GM06990 (cell line): ENCODE data around the gene CAMK2B.
A peak's percentile ranks its signal among the peaks of the same experiment; 100 is the strongest.
"Not testable (repeated sequence)": the region's sequence is repeated elsewhere in the genome, so short reads cannot be mapped to it uniquely, and the experiment has no call there.

ENCODE experiments used
- DNase-seq: peaks from one replicate; pipeline ENCODE4 v3.0.0-alpha.2; 2011; ENCODE audit not compliant: insufficient read length; ENCODE audit errors: extremely low read depth
- H3K27me3 ChIP-seq: replicated peaks from 2 replicates; pipeline ENCODE4 v1.6.0; 2011; ENCODE audit warnings: low read length; ENCODE audit not compliant: control insufficient read depth, insufficient read depth
- H3K36me3 ChIP-seq: 2 replicates; pipeline ENCODE4 v1.5.1; 2011; ENCODE audit warnings: low read length; ENCODE audit not compliant: control insufficient read depth, insufficient read depth
- H3K4me3 ChIP-seq: replicated peaks from 2 replicates; pipeline ENCODE4 v1.5.1; 2011; ENCODE audit warnings: low read depth, mild to moderate bottlenecking, control low read depth, low read length
- TF ChIP-seq, protein P1 (sequence below): IDR thresholded peaks from 2 replicates; pipeline ENCODE4 v1.5.1; 2011; ENCODE audit warnings: low read length, control low read depth, mild to moderate bottlenecking, inconsistent platforms; ENCODE audit not compliant: insufficient read depth, poor library complexity, severe bottlenecking

The CAMK2B gene

DNA sequence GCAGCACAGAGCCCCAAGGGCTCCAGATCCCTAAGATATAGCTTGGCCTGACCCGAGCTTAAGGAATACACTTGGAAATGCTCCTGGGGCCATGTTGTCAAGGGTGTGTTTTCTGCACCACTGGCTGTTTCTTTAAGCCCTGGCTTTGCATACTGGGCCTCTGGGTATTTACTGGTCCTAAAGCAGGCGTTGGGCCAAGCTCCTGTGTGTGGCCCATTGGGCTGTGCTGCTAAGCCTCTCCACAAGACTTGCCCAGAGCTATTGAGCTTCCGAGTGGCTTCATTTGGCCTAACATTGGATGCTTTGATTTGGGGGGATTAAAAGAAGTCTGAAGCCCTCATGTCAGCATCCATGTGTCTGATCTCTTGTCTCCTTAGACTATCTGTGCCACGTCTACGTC is 119.4 kb downstream of the CAMK2B start:
- TF ChIP-seq, protein P1, sequence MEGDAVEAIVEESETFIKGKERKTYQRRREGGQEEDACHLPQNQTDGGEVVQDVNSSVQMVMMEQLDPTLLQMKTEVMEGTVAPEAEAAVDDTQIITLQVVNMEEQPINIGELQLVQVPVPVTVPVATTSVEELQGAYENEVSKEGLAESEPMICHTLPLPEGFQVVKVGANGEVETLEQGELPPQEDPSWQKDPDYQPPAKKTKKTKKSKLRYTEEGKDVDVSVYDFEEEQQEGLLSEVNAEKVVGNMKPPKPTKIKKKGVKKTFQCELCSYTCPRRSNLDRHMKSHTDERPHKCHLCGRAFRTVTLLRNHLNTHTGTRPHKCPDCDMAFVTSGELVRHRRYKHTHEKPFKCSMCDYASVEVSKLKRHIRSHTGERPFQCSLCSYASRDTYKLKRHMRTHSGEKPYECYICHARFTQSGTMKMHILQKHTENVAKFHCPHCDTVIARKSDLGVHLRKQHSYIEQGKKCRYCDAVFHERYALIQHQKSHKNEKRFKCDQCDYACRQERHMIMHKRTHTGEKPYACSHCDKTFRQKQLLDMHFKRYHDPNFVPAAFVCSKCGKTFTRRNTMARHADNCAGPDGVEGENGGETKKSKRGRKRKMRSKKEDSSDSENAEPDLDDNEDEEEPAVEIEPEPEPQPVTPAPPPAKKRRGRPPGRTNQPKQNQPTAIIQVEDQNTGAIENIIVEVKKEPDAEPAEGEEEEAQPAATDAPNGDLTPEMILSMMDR: no peak
- peaks cover 27% of the 10 kb centered on the region for H3K36me3 ChIP-seq
- no peak overlapping the region for H3K4me3 ChIP-seq
- no peak for DNase-seq
- H3K27me3 ChIP-seq: no peaks in the 10 kb centered on the region

DNA sequence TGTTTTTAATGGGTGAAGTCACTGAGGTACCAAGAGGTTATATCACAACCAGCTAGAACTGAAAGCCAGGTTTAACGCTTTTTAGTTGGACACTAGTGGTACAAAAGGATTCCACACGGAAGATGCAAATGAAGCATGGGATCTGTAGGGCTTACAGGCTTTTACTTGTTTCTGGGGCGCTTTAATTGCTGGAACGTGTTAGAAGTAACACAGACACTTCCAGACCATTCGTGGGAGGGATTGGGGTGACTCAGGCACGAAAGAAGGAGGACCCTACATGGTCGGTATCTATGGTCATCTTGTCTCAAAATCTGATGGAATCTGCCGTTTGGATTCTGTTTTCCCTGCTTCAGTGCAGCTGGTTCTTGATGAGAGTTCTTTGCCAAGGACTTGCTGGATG is 123.6 kb downstream of the CAMK2B start:
- DNase-seq: no peak
- peaks cover 9% of the 10 kb centered on the region for H3K36me3 ChIP-seq
- H3K27me3 ChIP-seq: no peaks in the 10 kb centered on the region
- peak overlapping the region; percentile 98 for H3K4me3 ChIP-seq
- TF ChIP-seq, protein P1: no peak

DNA sequence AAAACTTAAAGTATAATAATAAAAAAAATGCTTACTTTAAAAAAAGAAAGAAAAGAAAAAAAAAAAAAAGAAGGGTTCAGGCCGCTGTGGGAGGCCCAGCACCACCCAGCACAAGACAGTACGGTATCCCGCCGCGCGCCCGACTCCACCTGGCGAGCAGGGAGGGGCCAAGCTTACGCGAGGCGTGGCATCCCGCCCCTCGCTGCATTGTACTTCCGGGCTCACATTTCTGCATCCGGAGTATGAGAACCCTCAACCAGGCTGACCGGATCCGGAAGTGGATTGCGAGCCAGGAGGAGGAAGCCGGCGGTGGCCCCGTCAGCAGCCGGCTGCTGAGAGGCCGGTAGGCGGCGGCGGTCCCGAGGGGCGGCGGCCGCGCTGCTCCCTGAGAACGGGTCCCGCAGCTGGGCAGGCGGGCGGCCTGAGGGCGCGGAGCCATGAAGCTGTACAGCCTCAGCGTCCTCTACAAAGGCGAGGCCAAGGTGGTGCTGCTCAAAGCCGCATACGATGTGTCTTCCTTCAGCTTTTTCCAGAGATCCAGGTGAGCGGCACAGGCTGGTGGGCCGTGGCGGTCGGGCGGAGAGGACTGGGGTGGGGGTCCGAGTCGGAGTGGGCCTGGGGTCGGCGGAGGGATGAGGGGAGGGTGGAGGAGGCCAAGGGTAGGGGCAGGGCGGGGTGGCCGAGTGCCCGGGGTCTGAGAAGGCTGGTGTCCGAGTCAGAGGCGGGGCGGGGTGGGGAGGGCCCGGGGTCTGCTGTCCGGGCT is 124.5 kb downstream of the CAMK2B start, which contains the start of gene YKT6:
TSS of gene YKT6 (plus strand) at position 280 of the 763 bp plus-strand sequence. CDS start at position 438, 158 bp downstream.
- H3K27me3 ChIP-seq: no peaks in the 10 kb centered on the region
- TF ChIP-seq, protein P1: peak; percentile 24

DNA sequence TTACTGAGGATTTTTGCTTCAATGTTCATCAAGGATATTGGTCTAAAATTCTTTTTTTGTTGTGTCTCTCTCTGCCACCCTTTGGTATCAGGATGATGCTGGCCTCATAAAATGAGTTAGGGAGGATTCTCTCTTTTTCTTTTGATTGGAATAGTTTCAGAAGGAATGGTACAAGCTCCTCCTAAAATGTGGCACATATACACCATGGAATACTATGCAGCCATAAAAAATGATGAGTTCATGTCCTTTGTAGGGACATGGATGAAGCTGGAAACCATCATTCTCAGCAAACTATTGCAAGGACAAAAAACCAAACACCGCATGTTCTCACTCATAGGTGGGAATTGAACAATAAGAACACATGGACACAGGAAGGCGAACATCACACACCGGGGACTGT is 125.2 kb downstream of the CAMK2B start:
- H3K27me3 ChIP-seq: not testable (repeated sequence)

More for the DNA sequence above, 124.5 kb downstream of the CAMK2B start, which contains the start of gene YKT6:
- Histone ChIP-seq H3K4me3 (peak within 1 kb of the TSS; percentile 98), H3K36me3 (peaks cover 6% of the 10 kb centered on the region)
- DNase-seq: peak; percentile 94

DNA sequence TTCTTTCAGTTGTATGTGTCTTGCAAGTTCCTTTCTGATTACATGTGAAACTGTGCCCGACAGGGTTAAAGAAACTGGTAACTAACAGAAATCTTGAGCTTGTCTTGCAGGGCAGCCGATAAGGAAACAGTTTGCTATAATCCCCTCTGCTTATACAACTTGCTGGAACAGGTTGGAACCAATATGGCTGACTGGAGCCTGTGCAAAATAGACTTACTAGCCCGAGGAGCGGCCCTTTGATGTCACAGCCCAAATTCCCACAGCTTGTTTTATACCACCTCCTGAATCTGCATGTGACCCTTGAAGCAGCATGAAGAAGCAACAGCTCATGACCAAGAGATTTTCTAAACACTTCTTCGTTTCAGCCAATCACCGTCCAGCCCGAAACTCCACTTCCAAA is 127.9 kb downstream of the CAMK2B start:
- Histone ChIP-seq H3K36me3 (no peaks in the 10 kb centered on the region), H3K27me3 (no peaks in the 10 kb centered on the region), H3K4me3 (no peak overlapping the region)
- no peak for DNase-seq
- TF ChIP-seq, protein P1: no peak

More for the DNA sequence above, 125.2 kb downstream of the CAMK2B start:
- H3K36me3 ChIP-seq, DNase-seq, H3K4me3 ChIP-seq: not testable (repeated sequence)

DNA sequence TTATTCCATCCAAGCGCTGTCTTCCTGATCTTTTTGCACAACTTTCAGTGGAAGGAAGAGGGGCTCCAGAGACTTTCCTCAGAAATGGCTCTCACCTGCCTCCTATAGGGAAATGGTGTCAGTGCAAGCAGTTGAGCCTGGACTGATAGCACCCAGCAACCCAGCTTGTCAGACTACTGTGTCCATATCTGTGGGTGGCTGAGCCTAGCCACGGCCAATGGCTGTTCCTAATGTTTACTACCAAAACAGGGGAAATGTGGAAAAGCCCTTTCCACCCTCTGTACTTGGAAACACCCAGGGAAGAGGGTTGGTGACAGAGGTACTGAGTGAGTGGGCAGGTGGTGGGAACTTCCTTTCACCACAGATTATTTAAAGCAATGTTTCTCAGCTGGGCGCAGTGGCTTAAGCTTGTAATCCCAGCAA is 128.9 kb downstream of the CAMK2B start:
- TF ChIP-seq, protein P1: peak; percentile 80
- Histone ChIP-seq H3K4me3 (no peak overlapping the region), H3K36me3 (no peaks in the 10 kb centered on the region), H3K27me3 (no peaks in the 10 kb centered on the region)
- no peak for DNase-seq
